Adrenal gland (tissue), 5 donors: ENCODE measurements around the gene TRPM5.

Experiments used
- POLR2A ChIP-seq, 2 donors: fragments of 450-650 bp; IDR thresholded peaks; one replicate each; pipeline ENCODE4 v1.6.1; 2017; ENCODE audit warnings: antibody characterized with exemption in 2 of 2, mild to moderate bottlenecking in 2 of 2, moderate library complexity in 1 of 2
- TF ChIP-seq, protein P1 (sequence below), 6 experiments: fragments of 450-650 bp in 4 of 6; fragments of 200-600 bp in 2 of 6; sonication (generic) in 1 of 6; IDR thresholded peaks; 1 replicate in 5 of 6; 2 replicates in 1 of 6; pipeline versions ENCODE4 v1.5.1 to v1.8.0; 2016 to 2021; ENCODE audit warnings: antibody characterized with exemption in 6 of 6, mild to moderate bottlenecking in 2 of 6, moderate library complexity in 1 of 6
- donor health status: DM: no; HTN: no; CAD: no.

DNA sequence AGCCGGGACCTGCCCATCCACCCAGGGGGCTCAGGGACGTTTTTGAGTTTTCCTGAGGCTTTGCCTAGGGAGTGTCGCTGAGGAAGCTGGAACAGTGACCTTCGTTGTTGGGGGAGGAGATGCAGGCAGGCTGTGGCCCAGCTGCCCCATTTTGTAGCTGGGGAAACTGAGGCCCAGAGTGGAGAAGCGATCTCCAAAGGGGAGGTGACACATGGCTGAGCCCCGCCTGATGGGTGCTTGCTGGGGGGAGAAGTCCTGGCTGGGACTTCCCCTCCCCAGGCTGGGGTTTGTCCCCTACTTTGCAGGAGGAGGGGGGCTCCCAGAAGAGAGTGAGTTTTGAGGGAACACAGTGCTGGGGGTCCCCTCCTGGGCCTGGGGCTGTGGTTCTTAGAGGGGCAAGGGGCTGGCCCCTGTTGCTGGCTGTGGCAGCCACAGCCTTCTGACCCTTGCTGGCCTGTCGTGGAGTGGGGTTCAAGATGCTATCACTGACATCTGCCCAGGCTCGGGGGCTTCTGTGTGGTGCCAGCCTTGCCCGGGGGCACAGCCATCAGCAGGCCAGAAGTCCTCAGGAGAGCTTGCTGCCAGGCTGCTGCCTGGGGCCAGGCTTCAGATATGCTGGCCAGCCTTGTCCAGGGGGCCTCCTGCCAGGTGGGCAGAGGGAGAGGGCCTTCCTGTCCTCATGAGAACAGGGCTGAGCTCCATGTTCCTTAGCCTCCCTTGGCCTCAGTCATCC lies 21.9 kb upstream of the TRPM5 start:
- TF ChIP-seq, protein P1, sequence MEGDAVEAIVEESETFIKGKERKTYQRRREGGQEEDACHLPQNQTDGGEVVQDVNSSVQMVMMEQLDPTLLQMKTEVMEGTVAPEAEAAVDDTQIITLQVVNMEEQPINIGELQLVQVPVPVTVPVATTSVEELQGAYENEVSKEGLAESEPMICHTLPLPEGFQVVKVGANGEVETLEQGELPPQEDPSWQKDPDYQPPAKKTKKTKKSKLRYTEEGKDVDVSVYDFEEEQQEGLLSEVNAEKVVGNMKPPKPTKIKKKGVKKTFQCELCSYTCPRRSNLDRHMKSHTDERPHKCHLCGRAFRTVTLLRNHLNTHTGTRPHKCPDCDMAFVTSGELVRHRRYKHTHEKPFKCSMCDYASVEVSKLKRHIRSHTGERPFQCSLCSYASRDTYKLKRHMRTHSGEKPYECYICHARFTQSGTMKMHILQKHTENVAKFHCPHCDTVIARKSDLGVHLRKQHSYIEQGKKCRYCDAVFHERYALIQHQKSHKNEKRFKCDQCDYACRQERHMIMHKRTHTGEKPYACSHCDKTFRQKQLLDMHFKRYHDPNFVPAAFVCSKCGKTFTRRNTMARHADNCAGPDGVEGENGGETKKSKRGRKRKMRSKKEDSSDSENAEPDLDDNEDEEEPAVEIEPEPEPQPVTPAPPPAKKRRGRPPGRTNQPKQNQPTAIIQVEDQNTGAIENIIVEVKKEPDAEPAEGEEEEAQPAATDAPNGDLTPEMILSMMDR (IDR thresholded peaks at IDR 0.05) = no peak
- no peak for TF ChIP-seq POLR2A (IDR thresholded peaks at IDR 0.05)
